ENCODE measurements around the gene ANKS1A. TPM values are rescaled to one million over a fixed set of nuclear protein-coding genes. Genes with fewer than 3 reads are reported as not detected.

ANKS1A gene
- total RNA-seq, 1 experiment from 2014 or later = 14.0 TPM

DNA sequence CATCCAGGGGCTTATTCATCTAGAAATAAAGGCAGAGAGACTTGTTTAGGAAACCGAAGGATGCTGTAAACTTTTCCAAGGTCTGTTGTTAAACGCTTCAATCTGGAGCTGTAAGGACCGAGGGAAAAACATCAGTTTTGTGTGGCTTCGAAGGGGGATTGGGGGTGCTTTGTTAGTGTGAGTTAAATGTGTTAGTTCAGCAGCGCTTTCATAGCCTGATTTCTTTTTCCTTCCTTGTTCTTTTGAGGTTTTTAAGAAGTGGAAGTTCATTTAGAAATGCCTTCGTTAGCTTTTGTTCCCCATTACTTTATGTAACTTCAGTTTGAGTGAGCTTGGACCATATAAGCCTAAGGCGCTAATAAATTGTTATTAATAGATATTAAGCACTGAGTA lies 1.5 kb downstream of the ANKS1A start:
- intact Hi-C loops (cut with micrococcal nuclease) = no loop called here
- no TSS peak for BruUV-seq (replicated peaks)
- peak overlapping the region; percentile 99 for H3K4me3 Mint-ChIP-seq (ENCODE audit: unreplicated experiment)
- no peak for DNase-seq (ENCODE audit: unreplicated experiment)
- TF ChIP-seq, protein P1, sequence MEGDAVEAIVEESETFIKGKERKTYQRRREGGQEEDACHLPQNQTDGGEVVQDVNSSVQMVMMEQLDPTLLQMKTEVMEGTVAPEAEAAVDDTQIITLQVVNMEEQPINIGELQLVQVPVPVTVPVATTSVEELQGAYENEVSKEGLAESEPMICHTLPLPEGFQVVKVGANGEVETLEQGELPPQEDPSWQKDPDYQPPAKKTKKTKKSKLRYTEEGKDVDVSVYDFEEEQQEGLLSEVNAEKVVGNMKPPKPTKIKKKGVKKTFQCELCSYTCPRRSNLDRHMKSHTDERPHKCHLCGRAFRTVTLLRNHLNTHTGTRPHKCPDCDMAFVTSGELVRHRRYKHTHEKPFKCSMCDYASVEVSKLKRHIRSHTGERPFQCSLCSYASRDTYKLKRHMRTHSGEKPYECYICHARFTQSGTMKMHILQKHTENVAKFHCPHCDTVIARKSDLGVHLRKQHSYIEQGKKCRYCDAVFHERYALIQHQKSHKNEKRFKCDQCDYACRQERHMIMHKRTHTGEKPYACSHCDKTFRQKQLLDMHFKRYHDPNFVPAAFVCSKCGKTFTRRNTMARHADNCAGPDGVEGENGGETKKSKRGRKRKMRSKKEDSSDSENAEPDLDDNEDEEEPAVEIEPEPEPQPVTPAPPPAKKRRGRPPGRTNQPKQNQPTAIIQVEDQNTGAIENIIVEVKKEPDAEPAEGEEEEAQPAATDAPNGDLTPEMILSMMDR (IDR thresholded peaks at IDR 0.05; ENCODE audit: unreplicated experiment) = no peak
- peaks cover 17% of the 10 kb centered on the region for H3K4me1 Mint-ChIP-seq (ENCODE audit: insufficient read depth, unreplicated experiment)
- CTCF ChIA-PET = interaction anchor here (0.7 to 1.5 kb wide), 3 partner anchors 85 to 368 kb away, joined by 3 read pairs; no protein-coding TSS in a partner anchor
- peaks cover 8% of the 10 kb centered on the region for H3K36me3 Mint-ChIP-seq (ENCODE audit: insufficient read depth, unreplicated experiment)
- POLR2A ChIA-PET = interaction anchor here (0.6 to 2.1 kb wide), 6 partner anchors 11 to 500 kb away, joined by 3 to 5 read pairs (median 3); no protein-coding TSS in a partner anchor
- H3K9me3 Mint-ChIP-seq (ENCODE audit: unreplicated experiment) = no peaks in the 10 kb centered on the region
- no peak overlapping the region for H3K27ac Mint-ChIP-seq (ENCODE audit: low read depth, unreplicated experiment)
- H3K27me3 Mint-ChIP-seq (ENCODE audit: insufficient read depth, unreplicated experiment) = no peaks in the 10 kb centered on the region

DNA sequence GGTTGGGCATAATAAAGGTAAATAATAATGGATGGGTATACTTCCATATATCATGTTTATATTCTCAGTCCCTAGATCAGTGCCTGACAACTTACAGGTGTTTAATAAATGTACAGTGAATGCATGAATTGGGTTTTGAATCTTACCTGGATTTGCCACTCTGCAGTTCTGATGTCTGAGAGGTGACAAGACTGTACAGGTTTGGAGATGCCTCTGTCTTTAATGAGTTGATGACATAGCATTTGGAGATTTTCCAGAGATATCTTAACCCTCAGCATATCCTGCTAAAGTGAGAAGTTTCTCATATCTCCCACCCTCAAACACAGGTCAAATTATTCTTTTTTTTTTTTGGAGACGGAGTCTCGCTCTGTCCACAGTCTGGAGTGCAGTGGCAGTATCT lies 2.2 kb downstream of the ANKS1A start:
- TF ChIP-seq, protein P1 (IDR thresholded peaks at IDR 0.05; ENCODE audit: unreplicated experiment) = no peak
- BruUV-seq (replicated peaks) = no TSS peak
- Mint-ChIP-seq H3K4me3 (ENCODE audit: unreplicated experiment) (peak overlapping the region; percentile 99), H3K4me1 (ENCODE audit: insufficient read depth, unreplicated experiment) (peaks cover 17% of the 10 kb centered on the region), H3K27me3 (ENCODE audit: insufficient read depth, unreplicated experiment) (no peaks in the 10 kb centered on the region), H3K9me3 (ENCODE audit: unreplicated experiment) (no peaks in the 10 kb centered on the region), H3K27ac (ENCODE audit: low read depth, unreplicated experiment) (no peak overlapping the region), H3K36me3 (ENCODE audit: insufficient read depth, unreplicated experiment) (peaks cover 8% of the 10 kb centered on the region)
- DNase-seq (ENCODE audit: unreplicated experiment) = no peak
- POLR2A ChIA-PET = interaction anchor here (0.7 to 1.1 kb wide), 3 partner anchors 75 to 249 kb away, joined by 3 read pairs; no protein-coding TSS in a partner anchor
- intact Hi-C loops (cut with micrococcal nuclease) = no loop called here
- CTCF ChIA-PET = no interaction called here

DNA sequence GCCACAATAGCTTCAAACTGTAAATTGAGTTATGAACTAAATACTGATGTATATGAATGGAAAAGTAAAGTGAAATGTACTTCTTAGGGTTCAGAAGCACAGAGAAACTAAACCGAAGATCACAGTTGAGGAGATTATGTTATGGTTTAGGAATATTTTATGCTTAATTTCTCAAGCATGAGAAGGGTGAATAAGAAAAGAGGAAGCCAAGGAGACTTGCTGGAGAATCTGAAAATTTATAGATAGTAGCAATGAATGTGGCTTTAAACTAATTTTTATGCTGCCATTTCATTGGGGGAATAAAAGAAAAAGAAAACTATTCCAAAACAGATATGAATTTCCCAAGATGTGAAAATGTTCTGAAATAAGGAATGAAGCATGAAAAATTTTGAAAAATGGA lies 5.6 kb downstream of the ANKS1A start:
- Mint-ChIP-seq H3K27me3 (ENCODE audit: insufficient read depth, unreplicated experiment) (no peaks in the 10 kb centered on the region), H3K9me3 (ENCODE audit: unreplicated experiment) (no peaks in the 10 kb centered on the region), H3K36me3 (ENCODE audit: insufficient read depth, unreplicated experiment) (no peaks in the 10 kb centered on the region), H3K4me3 (ENCODE audit: unreplicated experiment) (no peak overlapping the region), H3K4me1 (ENCODE audit: insufficient read depth, unreplicated experiment) (peaks cover 17% of the 10 kb centered on the region), H3K27ac (ENCODE audit: low read depth, unreplicated experiment) (no peak overlapping the region)
- no TSS peak for BruUV-seq (replicated peaks)
- TF ChIP-seq, protein P1 (IDR thresholded peaks at IDR 0.05; ENCODE audit: unreplicated experiment) = no peak
- ChIA-PET POLR2A (no interaction called here), CTCF (no interaction called here)
- DNase-seq (ENCODE audit: unreplicated experiment) = no peak
- intact Hi-C loops (cut with micrococcal nuclease) = no loop called here

DNA sequence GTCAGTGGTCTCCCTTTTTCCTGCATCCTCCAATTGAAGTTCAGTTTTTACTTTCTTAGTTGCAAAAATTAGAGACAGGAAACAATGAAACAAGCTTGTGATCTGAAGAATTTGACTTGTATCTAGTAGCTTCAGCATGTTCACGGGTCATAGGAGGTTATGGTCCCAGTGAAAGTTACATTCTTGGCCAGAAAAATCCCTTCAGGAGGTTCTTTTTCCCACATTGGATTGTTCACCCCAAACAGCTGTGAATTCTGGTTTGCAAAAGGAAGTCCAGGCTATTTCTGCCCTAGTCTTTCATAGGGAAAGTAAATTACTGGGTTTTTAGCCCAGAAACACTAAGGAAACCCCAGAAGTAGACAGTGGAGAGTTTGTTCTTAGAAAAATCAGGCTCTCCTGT lies 8.1 kb downstream of the ANKS1A start:
- TF ChIP-seq, protein P1 (IDR thresholded peaks at IDR 0.05; ENCODE audit: unreplicated experiment) = no peak
- H3K27me3 Mint-ChIP-seq (ENCODE audit: insufficient read depth, unreplicated experiment) = no peaks in the 10 kb centered on the region
- no peak overlapping the region for H3K4me3 Mint-ChIP-seq (ENCODE audit: unreplicated experiment)
- ChIA-PET POLR2A (interaction anchor here (3.5 kb wide), 1 partner anchor 9 kb away, joined by 33 read pairs; the partner anchor contains the start of genes ANKS1A and TAF11), CTCF (no interaction called here)
- no peaks in the 10 kb centered on the region for H3K36me3 Mint-ChIP-seq (ENCODE audit: insufficient read depth, unreplicated experiment)
- H3K27ac Mint-ChIP-seq (ENCODE audit: low read depth, unreplicated experiment) = no peak overlapping the region
- H3K9me3 Mint-ChIP-seq (ENCODE audit: unreplicated experiment) = no peaks in the 10 kb centered on the region
- peaks cover 12% of the 10 kb centered on the region for H3K4me1 Mint-ChIP-seq (ENCODE audit: insufficient read depth, unreplicated experiment)
- intact Hi-C loops (cut with micrococcal nuclease) = no loop called here
- BruUV-seq (replicated peaks) = no TSS peak
- no peak for DNase-seq (ENCODE audit: unreplicated experiment)

All from MCF 10A (cell line).